ENCODE results near the gene PALM. TPM values are rescaled to one million over a fixed set of nuclear protein-coding genes. Genes with fewer than 3 reads are reported as not detected.

The PALM gene
- total and polyA plus RNA-seq, 9 of the 15 experiments (the other 6 are each of a cell fraction or from before 2014, with no cell fraction given): 0.04 to 6.6 (median 1.7) TPM

DNA sequence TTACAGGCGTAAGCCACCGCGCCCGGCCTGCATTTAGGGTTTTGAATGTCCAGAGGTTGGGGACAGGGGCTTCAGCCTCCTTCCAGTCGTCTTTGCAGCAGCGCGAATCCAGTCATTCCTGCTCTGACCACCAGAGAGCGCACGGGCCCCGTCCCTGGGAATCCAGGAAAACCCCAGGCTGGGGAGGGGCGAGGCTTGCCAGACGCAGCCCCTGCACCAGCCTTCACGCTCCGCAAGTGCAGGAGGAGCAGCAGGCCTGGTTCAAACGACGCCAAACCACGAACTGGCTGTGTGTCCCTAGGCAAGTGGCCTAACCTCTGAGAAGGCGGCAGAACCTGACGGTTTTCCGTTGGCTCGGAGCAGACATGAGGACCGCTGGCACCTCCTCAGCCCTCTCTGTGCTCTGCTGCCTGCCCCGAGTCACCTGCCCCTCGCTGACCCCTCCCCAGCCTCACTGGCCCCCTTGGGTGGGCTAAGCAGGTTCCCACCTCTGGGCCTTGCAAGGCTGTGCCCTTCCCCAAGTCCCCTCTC, 43.8 kb upstream of the PALM start (continued):
- TF ChIP-seq ZNF696 (CRISPR knock-in tag; conservative IDR thresholded peaks at IDR 0.05) (no peak), ZNF174 (CRISPR knock-in tag; IDR thresholded peaks at IDR 0.05) (no peak), ZNF280A (IDR thresholded peaks at IDR 0.05; ENCODE audit: low read depth, partially characterized antibody) (no peak), ZFP1 (CRISPR knock-in tag; IDR thresholded peaks at IDR 0.05) (no peak), RBM39 (optimal IDR thresholded peaks at IDR 0.05; ENCODE audit: low read depth, low read length) (no peak), C11orf30 (IDR thresholded peaks at IDR 0.05; ENCODE audit: low read depth) (no peak), CC2D1A (IDR thresholded peaks at IDR 0.05) (peak; percentile 78; the same call in 1 of the 2 replicates), NR1H2 (CRISPR knock-in tag; IDR thresholded peaks at IDR 0.05) (no peak), ADNP (tag; IDR thresholded peaks at IDR 0.05) (no peak), RBBP5 (IDR thresholded peaks at IDR 0.05; ENCODE audit: borderline replicate concordance, insufficient read depth, low read length, poor library complexity, severe bottlenecking) (no peak), NCOA6 (IDR thresholded peaks at IDR 0.05) (no peak), DEAF1 (CRISPR knock-in tag; IDR thresholded peaks at IDR 0.05) (peak; percentile 88), XRCC4 (IDR thresholded peaks at IDR 0.05; ENCODE audit: extremely low read depth, insufficient read depth, insufficient read length) (no peak), NCOA4 (IDR thresholded peaks at IDR 0.05; ENCODE audit: partially characterized antibody) (no peak), VEZF1 (CRISPR knock-in tag; IDR thresholded peaks at IDR 0.05) (peak; percentile 73), NFRKB (IDR thresholded peaks at IDR 0.05; ENCODE audit: low read depth) (no peak), CHD2 (IDR thresholded peaks at IDR 0.05; ENCODE audit: low read depth, low read length) (no peak), ZNF133 (CRISPR knock-in tag; IDR thresholded peaks at IDR 0.05) (no peak)
- TF ChIP-seq, protein P1, sequence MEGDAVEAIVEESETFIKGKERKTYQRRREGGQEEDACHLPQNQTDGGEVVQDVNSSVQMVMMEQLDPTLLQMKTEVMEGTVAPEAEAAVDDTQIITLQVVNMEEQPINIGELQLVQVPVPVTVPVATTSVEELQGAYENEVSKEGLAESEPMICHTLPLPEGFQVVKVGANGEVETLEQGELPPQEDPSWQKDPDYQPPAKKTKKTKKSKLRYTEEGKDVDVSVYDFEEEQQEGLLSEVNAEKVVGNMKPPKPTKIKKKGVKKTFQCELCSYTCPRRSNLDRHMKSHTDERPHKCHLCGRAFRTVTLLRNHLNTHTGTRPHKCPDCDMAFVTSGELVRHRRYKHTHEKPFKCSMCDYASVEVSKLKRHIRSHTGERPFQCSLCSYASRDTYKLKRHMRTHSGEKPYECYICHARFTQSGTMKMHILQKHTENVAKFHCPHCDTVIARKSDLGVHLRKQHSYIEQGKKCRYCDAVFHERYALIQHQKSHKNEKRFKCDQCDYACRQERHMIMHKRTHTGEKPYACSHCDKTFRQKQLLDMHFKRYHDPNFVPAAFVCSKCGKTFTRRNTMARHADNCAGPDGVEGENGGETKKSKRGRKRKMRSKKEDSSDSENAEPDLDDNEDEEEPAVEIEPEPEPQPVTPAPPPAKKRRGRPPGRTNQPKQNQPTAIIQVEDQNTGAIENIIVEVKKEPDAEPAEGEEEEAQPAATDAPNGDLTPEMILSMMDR (IDR thresholded peaks at IDR 0.05 in 2 of 3, conservative IDR thresholded peaks at IDR 0.05 in 1 of 3; ENCODE audit: insufficient read depth in 2 of 3, low read depth in 1 of 3, low read length in 3 of 3): peak; percentile 86 to 93 (median 89)
- TF ChIP-seq, protein P2, sequence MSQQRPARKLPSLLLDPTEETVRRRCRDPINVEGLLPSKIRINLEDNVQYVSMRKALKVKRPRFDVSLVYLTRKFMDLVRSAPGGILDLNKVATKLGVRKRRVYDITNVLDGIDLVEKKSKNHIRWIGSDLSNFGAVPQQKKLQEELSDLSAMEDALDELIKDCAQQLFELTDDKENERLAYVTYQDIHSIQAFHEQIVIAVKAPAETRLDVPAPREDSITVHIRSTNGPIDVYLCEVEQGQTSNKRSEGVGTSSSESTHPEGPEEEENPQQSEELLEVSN (IDR thresholded peaks at IDR 0.05; ENCODE audit: borderline replicate concordance in 1 of 2, extremely low read depth in 1 of 2, insufficient read depth in 1 of 2, insufficient read length in 1 of 2, low read depth in 1 of 2, low read length in 1 of 2, poor library complexity in 1 of 2, severe bottlenecking in 1 of 2): peak; percentile 57 to 59

All from K562 (cell line).